Measurements from ENCODE around the gene CTBS.

CTBS gene

DNA sequence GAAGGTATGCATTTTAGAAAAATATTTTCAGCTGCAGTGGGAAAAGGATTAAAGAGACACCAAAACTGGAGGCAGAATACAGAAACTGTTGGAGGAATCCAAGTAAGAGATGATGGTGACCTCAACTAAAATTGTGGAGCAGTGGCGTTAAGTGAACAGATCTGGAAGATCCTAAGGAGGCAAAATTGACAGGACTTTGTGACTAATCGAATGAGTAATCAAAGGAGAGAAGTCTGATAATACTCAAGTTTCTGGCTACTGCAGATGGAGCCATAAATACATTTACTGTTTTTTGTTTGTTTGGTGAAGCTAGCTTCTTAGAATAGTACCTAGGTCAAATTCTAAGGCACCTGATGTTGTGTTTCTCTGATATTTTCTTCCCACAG lies 3.1 kb downstream of the CTBS start:
- no peak overlapping the region for H3K4me3 ChIP-seq (ENCODE audit: low read depth, low read length)
- TF ChIP-seq, protein P1, sequence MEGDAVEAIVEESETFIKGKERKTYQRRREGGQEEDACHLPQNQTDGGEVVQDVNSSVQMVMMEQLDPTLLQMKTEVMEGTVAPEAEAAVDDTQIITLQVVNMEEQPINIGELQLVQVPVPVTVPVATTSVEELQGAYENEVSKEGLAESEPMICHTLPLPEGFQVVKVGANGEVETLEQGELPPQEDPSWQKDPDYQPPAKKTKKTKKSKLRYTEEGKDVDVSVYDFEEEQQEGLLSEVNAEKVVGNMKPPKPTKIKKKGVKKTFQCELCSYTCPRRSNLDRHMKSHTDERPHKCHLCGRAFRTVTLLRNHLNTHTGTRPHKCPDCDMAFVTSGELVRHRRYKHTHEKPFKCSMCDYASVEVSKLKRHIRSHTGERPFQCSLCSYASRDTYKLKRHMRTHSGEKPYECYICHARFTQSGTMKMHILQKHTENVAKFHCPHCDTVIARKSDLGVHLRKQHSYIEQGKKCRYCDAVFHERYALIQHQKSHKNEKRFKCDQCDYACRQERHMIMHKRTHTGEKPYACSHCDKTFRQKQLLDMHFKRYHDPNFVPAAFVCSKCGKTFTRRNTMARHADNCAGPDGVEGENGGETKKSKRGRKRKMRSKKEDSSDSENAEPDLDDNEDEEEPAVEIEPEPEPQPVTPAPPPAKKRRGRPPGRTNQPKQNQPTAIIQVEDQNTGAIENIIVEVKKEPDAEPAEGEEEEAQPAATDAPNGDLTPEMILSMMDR (IDR thresholded peaks at IDR 0.05; ENCODE audit: low read depth, low read length): no peak

- H3K4me3 ChIP-seq (ENCODE audit: low read depth, low read length): no peak overlapping the region
- TF ChIP-seq, protein P1 (IDR thresholded peaks at IDR 0.05; ENCODE audit: low read depth, low read length): no peak
Measured at GRCh38 chr1:84570436-84571149, 3.6 kb downstream of the CTBS start.

- no peak overlapping the region for H3K4me3 ChIP-seq (ENCODE audit: low read depth, low read length)
- TF ChIP-seq, protein P1 (IDR thresholded peaks at IDR 0.05; ENCODE audit: low read depth, low read length): no peak
Measured at GRCh38 chr1:84569216-84569615, 5.0 kb downstream of the CTBS start.

DNA sequence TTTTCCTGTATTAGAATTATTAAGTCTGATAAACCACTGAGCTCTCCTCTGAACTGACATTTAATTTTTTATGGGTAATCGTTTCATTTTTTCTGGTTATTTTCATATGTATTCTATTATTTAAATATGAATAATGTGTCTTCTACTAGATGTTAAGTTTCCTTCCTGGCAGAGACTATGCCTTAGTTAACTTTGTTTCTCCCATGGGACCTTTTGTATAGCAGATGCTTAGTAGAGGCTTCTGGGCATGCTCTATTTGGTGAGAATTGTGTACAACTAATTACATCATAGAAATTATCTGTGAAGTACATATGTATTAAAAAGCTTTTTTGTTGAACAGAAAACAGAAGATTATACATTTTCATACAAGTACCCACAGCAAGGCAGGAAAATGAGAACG lies 23.4 kb downstream of the CTBS start:
- H3K4me3 ChIP-seq (ENCODE audit: low read depth, low read length): no peak overlapping the region
- TF ChIP-seq, protein P1 (IDR thresholded peaks at IDR 0.05; ENCODE audit: low read depth, low read length): no peak

DNA sequence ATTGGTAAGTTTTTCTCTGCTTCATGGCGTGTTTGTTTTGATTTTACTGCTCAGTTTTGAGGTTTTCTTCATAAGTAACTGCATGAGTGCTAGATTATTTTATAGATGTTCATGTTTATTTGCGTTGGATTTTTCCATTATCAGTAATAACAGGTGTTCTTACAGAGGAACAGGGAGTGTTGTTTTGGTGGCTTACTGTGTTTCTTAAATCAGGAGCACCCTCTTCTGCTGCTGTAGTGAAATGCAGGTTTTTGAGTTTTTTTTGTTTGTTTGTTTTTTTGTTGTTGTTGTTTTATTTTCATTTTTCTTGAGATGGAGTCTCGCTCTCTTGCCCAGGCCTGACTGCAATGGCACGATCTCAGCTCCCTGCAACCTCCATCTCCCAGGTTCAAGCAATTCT lies 32.6 kb downstream of the CTBS start:
- TF ChIP-seq, protein P1 (IDR thresholded peaks at IDR 0.05; ENCODE audit: low read depth, low read length): no peak
- no peak overlapping the region for H3K4me3 ChIP-seq (ENCODE audit: low read depth, low read length)

DNA sequence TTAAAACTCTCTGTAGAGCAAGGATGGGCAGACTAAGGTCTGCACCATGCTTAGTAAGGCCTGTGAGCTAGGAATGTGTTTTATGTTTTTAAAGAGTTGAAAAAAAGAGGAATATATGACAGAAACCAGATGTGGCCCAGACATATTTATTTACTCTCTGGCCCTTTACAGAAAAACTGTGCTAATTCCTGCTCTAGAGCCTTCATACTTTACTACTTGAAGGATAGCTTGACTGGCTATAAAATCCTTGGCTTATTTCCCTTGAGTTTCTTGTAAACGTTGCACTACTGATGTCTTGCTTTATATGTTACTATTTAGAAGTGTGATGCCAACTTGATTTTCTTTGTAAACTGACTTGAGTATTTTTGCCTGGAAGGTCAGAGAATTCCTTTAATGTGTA lies 33.5 kb downstream of the CTBS start:
- TF ChIP-seq, protein P1 (IDR thresholded peaks at IDR 0.05; ENCODE audit: low read depth, low read length): no peak
- no peak overlapping the region for H3K4me3 ChIP-seq (ENCODE audit: low read depth, low read length)

GRCh38 chr1:84539972-84540371 lies 34.3 kb downstream of the CTBS start:
- TF ChIP-seq, protein P1 (IDR thresholded peaks at IDR 0.05; ENCODE audit: low read depth, low read length): no peak
- H3K4me3 ChIP-seq (ENCODE audit: low read depth, low read length): no peak overlapping the region
